GM12872 (cell line): ENCODE measurements around the gene NPPC.
A peak's percentile ranks its signal among the peaks of the same experiment; 100 is the strongest.

ENCODE experiments used
- TF ChIP-seq, protein P1 (sequence below): IDR thresholded peaks from 3 replicates; pipeline ENCODE4 v1.5.1; 2011; ENCODE audit warnings: low read depth, mild to moderate bottlenecking, low read length, moderate library complexity; ENCODE audit not compliant: insufficient read depth

NPPC gene

GRCh38 chr2:231926180-231926741, at the start of gene NPPC:
Gene NPPC, minus strand, starts transcription at chr2:231926396. Its CDS starts 147 bp downstream, at chr2:231926249.
- TF ChIP-seq, protein P1, sequence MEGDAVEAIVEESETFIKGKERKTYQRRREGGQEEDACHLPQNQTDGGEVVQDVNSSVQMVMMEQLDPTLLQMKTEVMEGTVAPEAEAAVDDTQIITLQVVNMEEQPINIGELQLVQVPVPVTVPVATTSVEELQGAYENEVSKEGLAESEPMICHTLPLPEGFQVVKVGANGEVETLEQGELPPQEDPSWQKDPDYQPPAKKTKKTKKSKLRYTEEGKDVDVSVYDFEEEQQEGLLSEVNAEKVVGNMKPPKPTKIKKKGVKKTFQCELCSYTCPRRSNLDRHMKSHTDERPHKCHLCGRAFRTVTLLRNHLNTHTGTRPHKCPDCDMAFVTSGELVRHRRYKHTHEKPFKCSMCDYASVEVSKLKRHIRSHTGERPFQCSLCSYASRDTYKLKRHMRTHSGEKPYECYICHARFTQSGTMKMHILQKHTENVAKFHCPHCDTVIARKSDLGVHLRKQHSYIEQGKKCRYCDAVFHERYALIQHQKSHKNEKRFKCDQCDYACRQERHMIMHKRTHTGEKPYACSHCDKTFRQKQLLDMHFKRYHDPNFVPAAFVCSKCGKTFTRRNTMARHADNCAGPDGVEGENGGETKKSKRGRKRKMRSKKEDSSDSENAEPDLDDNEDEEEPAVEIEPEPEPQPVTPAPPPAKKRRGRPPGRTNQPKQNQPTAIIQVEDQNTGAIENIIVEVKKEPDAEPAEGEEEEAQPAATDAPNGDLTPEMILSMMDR = peak; percentile 56

DNA sequence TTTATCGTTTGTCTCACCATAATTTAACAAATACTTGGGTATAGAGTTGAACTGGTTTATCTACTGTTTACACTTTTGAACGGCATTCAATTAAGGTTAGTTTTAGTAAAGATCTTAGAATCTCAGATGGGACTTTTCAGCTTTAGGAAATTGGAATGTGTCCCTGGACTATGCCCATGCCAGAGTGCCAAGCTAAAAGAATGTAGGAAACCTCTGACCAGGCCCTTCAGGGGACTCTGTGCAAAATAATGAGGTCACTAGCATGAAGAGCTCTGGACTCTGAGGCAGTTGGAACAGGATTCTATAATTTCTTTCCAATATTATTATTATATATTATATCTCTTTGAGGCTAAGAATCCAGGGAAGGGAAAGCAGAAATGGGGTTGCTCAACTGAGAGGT, 48.8 kb upstream of the NPPC start:
- TF ChIP-seq, protein P1 = no peak

GRCh38 chr2:231970461-231970860, 44.3 kb upstream of the NPPC start:
- TF ChIP-seq, protein P1 = no peak

GRCh38 chr2:231968820-231969219, 42.6 kb upstream of the NPPC start:
- TF ChIP-seq, protein P1 = no peak

GRCh38 chr2:231966886-231967285, 40.7 kb upstream of the NPPC start:
- TF ChIP-seq, protein P1 = no peak

DNA sequence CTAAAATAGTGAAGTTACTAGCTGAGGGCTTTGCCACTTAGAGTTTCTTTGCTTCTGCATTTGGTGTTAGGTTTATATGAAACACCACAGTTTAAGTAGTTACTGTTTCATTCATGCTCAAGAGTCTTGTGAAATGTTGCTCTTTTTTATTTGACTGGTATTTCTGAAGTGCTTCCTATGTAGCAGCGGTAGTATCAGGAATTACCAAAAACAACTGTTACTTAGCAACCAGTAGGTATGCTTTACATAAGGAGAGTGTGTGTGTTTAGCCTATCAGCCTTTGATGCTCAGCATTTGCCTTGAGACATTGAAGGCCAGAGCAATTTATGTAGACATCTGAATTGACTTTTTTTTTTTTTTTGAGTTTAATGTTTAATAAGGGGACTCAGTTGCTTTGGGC, 38.9 kb upstream of the NPPC start:
- TF ChIP-seq, protein P1 = no peak

DNA sequence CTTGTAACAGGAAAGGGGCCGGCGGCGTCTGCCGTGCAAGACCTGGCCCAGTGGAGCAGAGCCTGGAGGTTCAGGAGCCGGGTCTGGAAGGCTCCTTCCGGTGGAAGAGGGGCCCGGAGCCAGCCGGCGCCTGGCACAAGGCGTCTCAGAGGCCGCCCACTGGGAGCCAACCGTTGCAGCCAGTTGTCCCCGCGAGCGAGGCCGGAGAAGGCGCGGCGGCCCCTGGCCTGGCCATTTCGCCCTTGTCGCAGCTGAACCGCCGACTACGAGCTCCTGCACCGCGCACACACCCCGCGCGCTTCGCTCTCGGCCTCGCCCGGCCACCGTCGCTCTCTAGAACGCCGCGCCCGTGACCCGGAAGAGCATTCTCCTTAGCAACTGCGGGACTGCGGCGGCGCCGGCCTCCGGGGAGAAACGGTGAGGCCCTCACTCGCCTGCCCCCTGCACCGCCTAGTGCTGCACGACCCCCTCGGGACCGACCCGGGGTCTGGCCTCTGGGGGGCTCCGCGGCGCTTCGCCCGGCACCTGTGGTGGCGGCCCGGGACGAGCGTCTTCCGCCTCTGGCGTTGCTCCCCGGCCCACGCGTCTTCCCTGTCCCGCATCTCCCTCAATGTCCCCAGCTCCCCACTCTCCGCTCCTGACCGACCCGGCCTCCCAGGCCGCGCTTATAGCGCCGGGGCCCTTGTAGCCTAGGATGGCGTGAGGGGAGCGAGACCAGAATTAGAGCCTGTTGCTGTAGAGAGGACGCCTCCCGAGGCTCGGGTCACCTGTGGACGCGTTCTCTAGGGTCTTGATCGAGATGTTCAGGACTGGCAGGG, 35.4 kb upstream of the NPPC start, which contains the start of gene DIS3L2:
Gene DIS3L2, plus strand, starts transcription at position 365 of the 818 bp plus-strand sequence. CDS start 53,215 bp downstream, outside the sequence.
- TF ChIP-seq, protein P1 = no peak
